Spleen (tissue), 11 donors: ENCODE measurements around the gene SDR9C7. TPM values are rescaled to one million over a fixed set of nuclear protein-coding genes. Genes with fewer than 3 reads are reported as not detected.

Source experiments
- DNase-seq: peaks from one replicate; pipeline ENCODE4 v3.0.0-alpha.2; 2020
- H3K27ac ChIP-seq, 8 donors: fragments of 200-600 bp; sonication (generic) in 7 of 8; 1 replicate in 4 of 8; 2 replicates in 4 of 8; pipeline versions ENCODE4 v1.5.0 to v1.8.0; 2016 to 2021; ENCODE audit warnings: inconsistent platforms in 4 of 8, mild to moderate bottlenecking in 4 of 8, moderate library complexity in 1 of 8
- H3K27me3 ChIP-seq, 7 donors: fragments of 200-600 bp; sonication (generic) in 6 of 7; replicated peaks in 1 of 7; 1 replicate in 4 of 7; 2 replicates in 3 of 7; pipeline versions ENCODE4 v1.5.0 to v1.8.0; 2016 to 2021; ENCODE audit warnings: inconsistent platforms in 3 of 7, mild to moderate bottlenecking in 1 of 7
- H3K36me3 ChIP-seq, 6 donors: fragments of 200-600 bp; sonication (generic) in 5 of 6; 1 replicate in 4 of 6; 2 replicates in 2 of 6; pipeline versions ENCODE4 v1.5.0 to v1.8.0; 2016 to 2021; ENCODE audit warnings: inconsistent platforms in 2 of 6
- H3K4me1 ChIP-seq, 6 donors: fragments of 200-600 bp; sonication (generic) in 5 of 6; 1 replicate in 3 of 6; 2 replicates in 3 of 6; pipeline versions ENCODE4 v1.5.0 to v1.8.0; 2016 to 2021; ENCODE audit warnings: inconsistent platforms in 3 of 6
- H3K4me3 ChIP-seq, 8 donors: fragments of 200-600 bp; sonication (generic) in 7 of 8; 1 replicate in 4 of 8; 2 replicates in 4 of 8; pipeline versions ENCODE4 v1.5.0 to v1.8.0; 2016 to 2021; ENCODE audit warnings: inconsistent platforms in 4 of 8, mild to moderate bottlenecking in 4 of 8, moderate library complexity in 2 of 8
- H3K9me3 ChIP-seq, 8 donors: fragments of 200-600 bp; sonication (generic) in 7 of 8; 1 replicate in 4 of 8; 2 replicates in 4 of 8; pipeline versions ENCODE4 v1.5.0 to v1.8.0; 2016 to 2021; ENCODE audit warnings: inconsistent platforms in 4 of 8
- POLR2A ChIP-seq, 3 donors: fragments of 450-650 bp; IDR thresholded peaks; one replicate each; pipeline ENCODE4 v1.5.1; 2017; ENCODE audit warnings: antibody characterized with exemption in 3 of 3, mild to moderate bottlenecking in 1 of 3
- POLR2AphosphoS5 ChIP-seq, 3 donors: sonication (generic); formaldehyde crosslinking; IDR thresholded peaks; one replicate each; pipeline ENCODE4 v1.5.1; 2017; ENCODE audit warnings: antibody characterized with exemption in 3 of 3
- WGBS, 5 donors: extraction: QIAGEN DNeasy Blood & Tissue Kit in 3 of 5; methylation state at CpG; one replicate each; pipeline versions ENCODE4 v1.1.5 to v1.1.7; 2013 to 2018; 5-methylcytosine and 5-hydroxymethylcytosine counted together
- intact Hi-C: fragments of 100-400 bp; cut with DNase I; formaldehyde crosslinking; loops from one replicate; pipeline ENCODE4 v1.15.0; 2023; ENCODE audit warnings: low total_unique reads
- polyA plus RNA-seq, 3 donors: library from polyadenylated mRNA; stranded (reverse); fragments of 200-250 nt; gene quantifications; one replicate each; pipeline ENCODE4 v1.2.1, GENCODE V29; 2013
- total RNA-seq, 7 donors: library from RNA; depleted of rRNA in 3 of 7; stranded (reverse); fragments of >200 nt in 3 of 7; fragmentation: NEBNext Ultra II Directional in 4 of 7; extraction: Animal tissue kit (Norgen Biotek cat#: 25700) in 4 of 7; gene quantifications; one replicate each; pipeline versions ENCODE4 v1.1.0 to v1.2.1, GENCODE V29; 2016 to 2021
- TF ChIP-seq, protein P1 (sequence below), 11 experiments: fragments of 200-600 bp in 7 of 11; fragments of 450-650 bp in 4 of 11; sonication (generic) in 4 of 11; IDR thresholded peaks in 8 of 11; conservative IDR thresholded peaks in 3 of 11; 1 replicate in 7 of 11; 2 replicates in 4 of 11; pipeline versions ENCODE4 v1.4.0 to v1.8.0; 2016 to 2021; ENCODE audit warnings: antibody characterized with exemption in 11 of 11, inconsistent platforms in 4 of 11, mild to moderate bottlenecking in 1 of 11
- donor health status: healthy with polysubstance abuse.
- donor health status: DM: no; HTN: no; CAD: no; lungs with moderate emphysema.
- donor health status: DM: no; HTN: no; CAD: no.
- donor health status: Bipolar disorder and iron deficiency.
- donor health status: healthy.
- donor health status: DM: no; HTN: no; CAD: no.
- donor health status: DM: yes; HTN: yes; CAD: no.

SDR9C7 gene
- total and polyA plus RNA-seq, 10 donors = 0.03 to 0.51 (median 0.04) TPM; not detected in 7

DNA sequence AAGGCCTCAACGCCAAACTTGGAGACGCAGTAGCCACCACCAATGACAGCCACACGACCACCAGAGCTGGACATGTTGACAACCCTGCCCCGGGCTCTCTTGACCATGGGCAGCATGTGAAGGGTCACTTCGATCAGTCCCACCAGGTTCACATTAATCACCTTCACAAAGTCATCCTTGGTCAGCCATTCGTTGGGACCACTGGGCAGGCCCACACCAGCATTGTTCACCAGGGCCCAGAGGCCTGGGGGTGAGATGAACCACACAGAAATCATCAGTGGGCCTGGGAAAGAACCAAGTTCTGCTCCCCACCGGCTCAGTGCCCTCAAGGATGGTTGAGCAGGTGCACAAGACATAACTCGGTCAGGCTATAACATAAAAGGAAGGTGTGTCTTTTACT is 4.0 kb downstream of the SDR9C7 start:
- DNase-seq = no peak
- Histone ChIP-seq H3K27ac (no peak overlapping the region), H3K4me3 (no peak overlapping the region), H3K27me3 (no peaks in the 10 kb centered on the region), H3K36me3 (no peaks in the 10 kb centered on the region), H3K9me3 (no peaks in the 10 kb centered on the region), H3K4me1 (peaks cover 0 to 28% (median 17%) of the 10 kb centered on the region in 6 donors)
- TF ChIP-seq, protein P1, sequence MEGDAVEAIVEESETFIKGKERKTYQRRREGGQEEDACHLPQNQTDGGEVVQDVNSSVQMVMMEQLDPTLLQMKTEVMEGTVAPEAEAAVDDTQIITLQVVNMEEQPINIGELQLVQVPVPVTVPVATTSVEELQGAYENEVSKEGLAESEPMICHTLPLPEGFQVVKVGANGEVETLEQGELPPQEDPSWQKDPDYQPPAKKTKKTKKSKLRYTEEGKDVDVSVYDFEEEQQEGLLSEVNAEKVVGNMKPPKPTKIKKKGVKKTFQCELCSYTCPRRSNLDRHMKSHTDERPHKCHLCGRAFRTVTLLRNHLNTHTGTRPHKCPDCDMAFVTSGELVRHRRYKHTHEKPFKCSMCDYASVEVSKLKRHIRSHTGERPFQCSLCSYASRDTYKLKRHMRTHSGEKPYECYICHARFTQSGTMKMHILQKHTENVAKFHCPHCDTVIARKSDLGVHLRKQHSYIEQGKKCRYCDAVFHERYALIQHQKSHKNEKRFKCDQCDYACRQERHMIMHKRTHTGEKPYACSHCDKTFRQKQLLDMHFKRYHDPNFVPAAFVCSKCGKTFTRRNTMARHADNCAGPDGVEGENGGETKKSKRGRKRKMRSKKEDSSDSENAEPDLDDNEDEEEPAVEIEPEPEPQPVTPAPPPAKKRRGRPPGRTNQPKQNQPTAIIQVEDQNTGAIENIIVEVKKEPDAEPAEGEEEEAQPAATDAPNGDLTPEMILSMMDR (IDR thresholded peaks at IDR 0.05 in 8 of 11, conservative IDR thresholded peaks at IDR 0.05 in 3 of 11) = no peak
- no peak for TF ChIP-seq POLR2A (IDR thresholded peaks at IDR 0.05)
- 88 to 96% (median 94%) methylated on average over 8 of the region's 8 CpGs for WGBS, 5 donors
- intact Hi-C loops = no loop called here

GRCh38 chr12:56929780-56930179 is 4.4 kb downstream of the SDR9C7 start:
- H3K4me1 ChIP-seq = peaks cover 0 to 28% (median 17%) of the 10 kb centered on the region in 6 donors
- no peak overlapping the region for H3K27ac ChIP-seq
- H3K9me3 ChIP-seq = no peaks in the 10 kb centered on the region
- H3K36me3 ChIP-seq = no peaks in the 10 kb centered on the region
- TF ChIP-seq POLR2A (IDR thresholded peaks at IDR 0.05) = no peak
- TF ChIP-seq, protein P1 (IDR thresholded peaks at IDR 0.05 in 8 of 11, conservative IDR thresholded peaks at IDR 0.05 in 3 of 11) = no peak
- intact Hi-C loops = no loop called here
- no peak overlapping the region for H3K4me3 ChIP-seq
- DNase-seq = no peak
- no peaks in the 10 kb centered on the region for H3K27me3 ChIP-seq
- WGBS, 5 donors = 85 to 91% (median 87%) methylated on average over 4 of the region's 4 CpGs

DNA sequence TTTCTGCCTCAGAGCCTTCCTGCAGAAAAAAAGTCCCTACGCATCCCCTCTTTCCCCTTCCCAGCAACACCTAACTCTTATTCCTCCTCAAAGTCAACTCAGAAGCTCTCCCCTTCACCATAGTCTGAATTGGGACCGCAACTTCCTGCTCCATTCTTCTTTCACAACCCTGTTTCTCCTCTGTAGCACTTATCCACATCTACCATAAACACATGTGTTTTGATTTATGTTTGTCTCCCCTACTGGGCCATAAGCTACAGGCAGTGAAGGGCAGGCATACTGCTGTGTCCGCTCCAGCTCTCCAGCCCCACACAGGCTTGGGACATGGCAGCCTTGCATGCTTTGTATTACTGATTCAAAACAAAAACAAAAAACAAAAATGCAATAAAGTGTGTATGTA is 5.9 kb downstream of the SDR9C7 start:
- intact Hi-C loops = no loop called here
- Histone ChIP-seq H3K4me1 (peaks cover 0 to 23% (median 17%) of the 10 kb centered on the region in 6 donors), H3K4me3 (no peak overlapping the region), H3K27me3 (no peaks in the 10 kb centered on the region), H3K27ac (no peak overlapping the region), H3K9me3 (no peaks in the 10 kb centered on the region), H3K36me3 (no peaks in the 10 kb centered on the region)
- DNase-seq = no peak
- TF ChIP-seq POLR2A (IDR thresholded peaks at IDR 0.05) = no peak
- 32 to 66% (median 51%) methylated on average over 3 of the region's 3 CpGs for WGBS, 5 donors

DNA sequence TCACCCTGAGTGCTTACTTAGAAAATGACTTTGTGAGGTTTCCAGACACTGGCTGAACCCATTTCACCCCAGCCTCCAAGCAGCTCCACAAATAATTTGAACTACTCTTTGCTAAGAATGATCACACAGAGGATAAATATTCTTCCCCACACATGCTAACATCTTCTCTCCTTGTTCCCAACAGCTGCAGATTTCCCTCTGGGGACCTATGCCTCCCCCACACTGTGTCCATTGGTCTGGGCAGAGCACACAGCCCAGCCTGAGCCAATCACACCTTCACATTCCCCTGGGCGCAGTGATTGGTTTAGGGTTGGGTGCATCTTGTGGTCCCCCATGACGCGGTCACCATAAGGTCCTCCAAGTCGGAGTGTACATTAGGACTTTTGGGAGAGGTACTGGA is 6.9 kb downstream of the SDR9C7 start:
- DNase-seq = no peak
- TF ChIP-seq, protein P1 (IDR thresholded peaks at IDR 0.05 in 8 of 11, conservative IDR thresholded peaks at IDR 0.05 in 3 of 11) = no peak
- no peak for TF ChIP-seq POLR2AphosphoS5 (IDR thresholded peaks at IDR 0.05)
- TF ChIP-seq POLR2A (IDR thresholded peaks at IDR 0.05) = no peak
- WGBS, 5 donors = 93 to 98% (median 96%) methylated on average over 4 of the region's 4 CpGs
- Histone ChIP-seq H3K4me1 (peaks cover 0 to 13% (median 9%) of the 10 kb centered on the region in 6 donors), H3K9me3 (no peaks in the 10 kb centered on the region), H3K27me3 (no peaks in the 10 kb centered on the region), H3K4me3 (no peak overlapping the region), H3K27ac (no peak overlapping the region), H3K36me3 (no peaks in the 10 kb centered on the region)
- intact Hi-C loops = no loop called here

GRCh38 chr12:56922031-56922430 is 12.2 kb downstream of the SDR9C7 start:
- no peaks in the 10 kb centered on the region for H3K4me1 ChIP-seq
- intact Hi-C loops = no loop called here
- H3K36me3 ChIP-seq = no peaks in the 10 kb centered on the region
- no peaks in the 10 kb centered on the region for H3K27me3 ChIP-seq
- H3K9me3 ChIP-seq = peaks cover 0 to 15% (median 6%) of the 10 kb centered on the region in 8 donors
- 42 to 68% (median 57%) methylated on average over 1 of the region's 1 CpG for WGBS, 5 donors
- no peak for DNase-seq
- TF ChIP-seq POLR2A (IDR thresholded peaks at IDR 0.05) = no peak
- TF ChIP-seq POLR2AphosphoS5 (IDR thresholded peaks at IDR 0.05) = no peak
- TF ChIP-seq, protein P1 (IDR thresholded peaks at IDR 0.05 in 8 of 11, conservative IDR thresholded peaks at IDR 0.05 in 3 of 11) = no peak
- no peak overlapping the region for H3K4me3 ChIP-seq
- no peak overlapping the region for H3K27ac ChIP-seq
